Fibroblast of lung (primary cell): Measurements from ENCODE around the gene WDR46. TPM values are rescaled to one million over a fixed set of nuclear protein-coding genes. Genes with fewer than 3 reads are reported as not detected.
A peak's percentile ranks its signal among the peaks of the same experiment; 100 is the strongest.

ENCODE experiments used
- DNase-seq, 2 donors: peaks; one replicate each; pipeline versions ENCODE4 v3.0.0 to v3.0.0-alpha.2; 2010; ENCODE audit warnings: low read depth in 2 of 2
- H2AFZ ChIP-seq: 2 replicates; pipeline ENCODE4 v1.5.1; 2012; ENCODE audit warnings: low read length, control low read depth, inconsistent platforms
- H3K27ac ChIP-seq: 2 replicates; pipeline ENCODE4 v1.5.1; 2011; ENCODE audit warnings: low read length, control low read depth; ENCODE audit not compliant: insufficient read depth
- H3K27me3 ChIP-seq: 2 replicates; pipeline ENCODE4 v1.5.1; 2011; ENCODE audit warnings: mild to moderate bottlenecking, low read length; ENCODE audit not compliant: control insufficient read depth, insufficient read depth
- H3K36me3 ChIP-seq: 2 replicates; pipeline ENCODE4 v1.5.1; 2011; ENCODE audit warnings: low read length; ENCODE audit not compliant: control insufficient read depth, insufficient read depth
- H3K4me1 ChIP-seq: 2 replicates; pipeline ENCODE4 v1.5.1; 2011; ENCODE audit warnings: low read length; ENCODE audit not compliant: control insufficient read depth, insufficient read depth; ENCODE audit errors: extremely low read depth
- H3K4me2 ChIP-seq: 2 replicates; pipeline ENCODE4 v1.5.1; 2011; ENCODE audit warnings: low read length, control low read depth; ENCODE audit not compliant: insufficient read depth; ENCODE audit errors: extremely low read depth
- H3K4me3 ChIP-seq, 4 experiments: fragments of 200-600 bp in 1 of 4; sonication (generic) in 1 of 4; replicated peaks in 1 of 4; 2 replicates each; pipeline ENCODE4 v1.5.1; 2011 to 2016; ENCODE audit warnings: low read length in 4 of 4, low read depth in 3 of 4, mild to moderate bottlenecking in 3 of 4, control low read depth in 2 of 4, inconsistent platforms in 1 of 4, mixed read lengths in 1 of 4; ENCODE audit not compliant: insufficient read depth in 1 of 4; ENCODE audit errors: control extremely low read depth in 1 of 4
- H3K79me2 ChIP-seq: 2 replicates; pipeline ENCODE4 v1.5.1; 2012; ENCODE audit warnings: mild to moderate bottlenecking, low read length, inconsistent platforms; ENCODE audit not compliant: control insufficient read depth, insufficient read depth
- H3K9ac ChIP-seq: 2 replicates; pipeline ENCODE4 v1.5.1; 2011; ENCODE audit warnings: mild to moderate bottlenecking, low read length, control low read depth; ENCODE audit not compliant: insufficient read depth
- H3K9me3 ChIP-seq: 2 replicates; pipeline ENCODE4 v1.5.1; 2012; ENCODE audit warnings: low read depth, low read length; ENCODE audit not compliant: control insufficient read depth, insufficient read depth
- H4K20me1 ChIP-seq: 2 replicates; pipeline ENCODE4 v1.5.1; 2011; ENCODE audit warnings: low read length; ENCODE audit not compliant: control insufficient read depth, insufficient read depth; ENCODE audit errors: extremely low read depth
- CTCF ChIP-seq, 2 donors: IDR thresholded peaks in 1 of 2; conservative IDR thresholded peaks in 1 of 2; 1 replicate in 1 of 2; 2 replicates in 1 of 2; pipeline ENCODE4 v1.5.1; 2011 to 2012; ENCODE audit warnings: low read length in 2 of 2, control low read depth in 1 of 2, inconsistent platforms in 1 of 2, low read depth in 1 of 2, mild to moderate bottlenecking in 1 of 2
- EZH2 ChIP-seq: IDR thresholded peaks from 2 replicates; pipeline ENCODE4 v1.5.1; 2012; ENCODE audit warnings: low read length, control low read depth, mild to moderate bottlenecking; ENCODE audit errors: missing control alignments
- polyA plus RNA-seq, 2 donors: library from polyadenylated mRNA; depleted of rRNA in 1 of 2; stranded (reverse) in 1 of 2; unstranded in 1 of 2; fragments of >200 nt; gene quantifications; 2 replicates each; pipeline ENCODE4 v1.2.1, GENCODE V29; 2011 to 2012; ENCODE audit warnings: missing spikeins in 1 of 2
- total RNA-seq: library from RNA; depleted of rRNA; stranded (reverse); fragments of >200 nt; gene quantifications from 2 replicates; pipeline ENCODE4 v1.2.1, GENCODE V29; 2014

Gene WDR46
- total and polyA plus RNA-seq, 2 donors (not counting 1 experiment from before 2014, with no cell fraction given): 31.1 to 55.2 TPM

- no peaks in the 10 kb centered on the region for H3K27me3 ChIP-seq
- no peaks in the 10 kb centered on the region for H3K9me3 ChIP-seq
- H3K36me3 ChIP-seq: peaks cover 12% of the 10 kb centered on the region
- DNase-seq: no peak
- peak overlapping the region; percentile 82 for H3K4me2 ChIP-seq
- peak overlapping the region; percentile 98 for H3K27ac ChIP-seq
- no peak overlapping the region for H3K9ac ChIP-seq
- no peak for TF ChIP-seq EZH2
- TF ChIP-seq CTCF (conservative IDR thresholded peaks at IDR 0.05 in 1 of 2, IDR thresholded peaks at IDR 0.05 in 1 of 2; ENCODE audit: low read depth in 1 of 2, low read length in 2 of 2): no peak
- peak overlapping the region in 2 of 4 experiments; percentile 86 to 92 for H3K4me3 ChIP-seq
- peaks cover 49% of the 10 kb centered on the region for H3K79me2 ChIP-seq
- H4K20me1 ChIP-seq: no peaks in the 10 kb centered on the region
- peaks cover 27% of the 10 kb centered on the region for H3K4me1 ChIP-seq
- no peak overlapping the region for H2AFZ ChIP-seq
These were observed 26.1 kb upstream of the WDR46 start for GRCh38 chr6:33314943-33315792.

GRCh38 chr6:33314515-33314942 lies 25.5 kb upstream of the WDR46 start:
- peaks cover 21% of the 10 kb centered on the region for H3K4me1 ChIP-seq
- H3K9me3 ChIP-seq: no peaks in the 10 kb centered on the region
- H3K79me2 ChIP-seq: peaks cover 43% of the 10 kb centered on the region
- peak overlapping the region; percentile 82 for H3K4me2 ChIP-seq
- no peaks in the 10 kb centered on the region for H3K27me3 ChIP-seq
- H3K9ac ChIP-seq: no peak overlapping the region
- H3K4me3 ChIP-seq: peak overlapping the region; percentile 70 to 97 (median 89)
- DNase-seq: peak; percentile 69 to 73
- no peak overlapping the region for H2AFZ ChIP-seq
- TF ChIP-seq EZH2 (no peak), CTCF (conservative IDR thresholded peaks at IDR 0.05 in 1 of 2, IDR thresholded peaks at IDR 0.05 in 1 of 2; ENCODE audit: low read depth in 1 of 2, low read length in 2 of 2) (no peak)
- peaks cover 12% of the 10 kb centered on the region for H3K36me3 ChIP-seq
- no peaks in the 10 kb centered on the region for H4K20me1 ChIP-seq
- H3K27ac ChIP-seq: peak overlapping the region; percentile 98

- H3K4me3 ChIP-seq: peak within 1 kb of the TSS; percentile 70 to 97 (median 89)
- H3K4me1 ChIP-seq: peaks cover 15% of the 10 kb centered on the region
- no peaks in the 10 kb centered on the region for H4K20me1 ChIP-seq
- peak within 1 kb of the TSS; percentile 98 for H3K27ac ChIP-seq
- peak within 1 kb of the TSS; percentile 84 for H2AFZ ChIP-seq
- no peaks in the 10 kb centered on the region for H3K27me3 ChIP-seq
- peak; percentile 56 for DNase-seq
- H3K36me3 ChIP-seq: peaks cover 9% of the 10 kb centered on the region
- peak within 1 kb of the TSS; percentile 96 for H3K9ac ChIP-seq
- H3K4me2 ChIP-seq: peak within 1 kb of the TSS; percentile 82
- TF ChIP-seq CTCF (conservative IDR thresholded peaks at IDR 0.05 in 1 of 2, IDR thresholded peaks at IDR 0.05 in 1 of 2; ENCODE audit: low read depth in 1 of 2, low read length in 2 of 2) (no peak), EZH2 (no peak)
- peaks cover 37% of the 10 kb centered on the region for H3K79me2 ChIP-seq
- no peaks in the 10 kb centered on the region for H3K9me3 ChIP-seq
These were observed 24.9 kb upstream of the WDR46 start, which contains the start of gene TAPBP for GRCh38 chr6:33313709-33314514. TSS of gene TAPBP (minus strand) at chr6:33314078. CDS start at chr6:33314041, 37 bp downstream.
